Small intestine (tissue), 7 donors: Measurements from ENCODE around the gene NET1. TPM values are rescaled to one million over a fixed set of nuclear protein-coding genes. Genes with fewer than 3 reads are reported as not detected.

Experiments
- DNase-seq, 2 donors: peaks; one replicate each; pipeline versions ENCODE4 v3.0.0 to v3.0.0-alpha.2; 2013
- FAIRE-seq: peaks from 2 replicates; lab custom pipeline; 2012; peaks lifted over from hg19 to GRCh38; lab: Jason Lieb, UNC
- H3K27ac ChIP-seq, 3 donors: one replicate each; pipeline ENCODE4 v1.5.1; 2013; ENCODE audit warnings: low read length in 2 of 3, mild to moderate bottlenecking in 2 of 3, control low read depth in 1 of 3, inconsistent platforms in 1 of 3, low read depth in 1 of 3, moderate library complexity in 1 of 3
- H3K27me3 ChIP-seq, 3 donors: one replicate each; pipeline ENCODE4 v1.6.1; 2013; ENCODE audit warnings: low read length in 3 of 3, inconsistent platforms in 1 of 3; ENCODE audit not compliant: control insufficient read depth in 3 of 3, insufficient read depth in 3 of 3
- H3K36me3 ChIP-seq, 3 donors: one replicate each; pipeline ENCODE4 v1.6.1; 2013; ENCODE audit warnings: low read length in 3 of 3, inconsistent platforms in 1 of 3, low read depth in 1 of 3, mild to moderate bottlenecking in 1 of 3, moderate library complexity in 1 of 3; ENCODE audit not compliant: control insufficient read depth in 3 of 3, insufficient read depth in 2 of 3
- H3K4me1 ChIP-seq, 3 donors: one replicate each; pipeline ENCODE4 v1.6.1; 2013; ENCODE audit warnings: low read length in 2 of 3, inconsistent platforms in 1 of 3, low read depth in 1 of 3, mild to moderate bottlenecking in 1 of 3, moderate library complexity in 1 of 3; ENCODE audit not compliant: control insufficient read depth in 3 of 3, insufficient read depth in 2 of 3
- H3K4me3 ChIP-seq, 3 donors: one replicate each; pipeline ENCODE4 v1.5.1; 2013; ENCODE audit warnings: low read length in 3 of 3, control low read depth in 1 of 3, inconsistent platforms in 1 of 3, low read depth in 1 of 3, mild to moderate bottlenecking in 1 of 3, moderate library complexity in 1 of 3
- H3K9me3 ChIP-seq, 2 donors: one replicate each; pipeline ENCODE4 v1.6.1; 2013; ENCODE audit warnings: low read depth in 1 of 2, low read length in 1 of 2; ENCODE audit not compliant: control insufficient read depth in 2 of 2, insufficient read depth in 1 of 2
- WGBS, 3 donors: extraction: QIAGEN DNeasy Blood & Tissue Kit; methylation state at CpG; one replicate each; pipeline ENCODE4 v1.1.7; 2013; 5-methylcytosine and 5-hydroxymethylcytosine counted together
- polyA plus RNA-seq, 4 donors: library from polyadenylated mRNA; stranded (reverse) in 3 of 4; unstranded in 1 of 4; fragments of 200-250 nt in 3 of 4; fragments of 120-200 nt in 1 of 4; gene quantifications; one replicate each; pipeline versions ENCODE4 v1.2.1 to v1.2.3, GENCODE V29; 2013
- donor health status: healthy with polysubstance abuse.
- donor health status: control.
- donor health status: control.
- donor health status: Bipolar disorder and iron deficiency.
- donor health status: healthy.

Gene NET1
- polyA plus RNA-seq, 4 donors: 58.0 to 187 (median 140) TPM

GRCh38 chr10:5387169-5387568 lies 25.2 kb upstream of the NET1 start:
- Histone ChIP-seq H3K36me3 (peaks cover 0 to 13% (median 0%) of the 10 kb centered on the region in 3 donors), H3K4me3 (no peak overlapping the region), H3K27ac (no peak overlapping the region), H3K9me3 (peaks cover 2 to 7% of the 10 kb centered on the region in 2 donors), H3K27me3 (no peaks in the 10 kb centered on the region), H3K4me1 (no peaks in the 10 kb centered on the region)
- 73 to 85% (median 85%) methylated on average over 5 of the region's 5 CpGs for WGBS, 3 donors
- no peak for FAIRE-seq
- no peak for DNase-seq

DNA sequence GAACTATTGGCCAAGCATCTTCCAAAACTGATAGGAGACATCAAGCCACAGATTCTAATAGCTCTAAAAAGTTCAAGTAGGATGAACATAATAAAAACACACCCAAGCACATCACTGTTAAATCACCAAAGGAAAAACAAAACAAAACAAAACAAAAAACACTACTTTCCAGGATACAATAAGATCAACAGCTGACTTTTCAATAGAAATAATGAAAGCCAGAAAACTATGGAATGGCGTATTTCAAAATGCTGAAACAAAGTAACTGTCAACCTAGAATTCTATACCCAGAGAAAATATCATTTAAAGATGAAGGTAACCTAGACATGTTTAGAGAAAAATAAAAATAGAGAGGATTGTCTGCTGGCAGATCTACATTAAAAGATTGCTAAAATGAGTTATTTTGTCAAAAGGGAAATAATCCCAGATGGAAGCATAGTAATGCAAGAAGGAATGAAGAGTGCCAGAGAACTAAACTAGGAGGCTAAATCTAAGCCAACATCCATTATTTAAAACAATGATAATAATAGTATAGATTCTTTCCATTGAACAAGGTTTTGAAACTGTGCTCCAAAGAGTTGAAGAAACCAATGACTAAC lies 21.7 kb upstream of the NET1 start:
- Histone ChIP-seq H3K36me3 (peaks cover 0 to 35% (median 14%) of the 10 kb centered on the region in 3 donors), H3K4me3 (no peak overlapping the region), H3K27ac (no peak overlapping the region), H3K4me1 (no peaks in the 10 kb centered on the region), H3K27me3 (no peaks in the 10 kb centered on the region), H3K9me3 (peaks cover 2 to 16% of the 10 kb centered on the region in 2 donors)
- no peak for FAIRE-seq
- no peak for DNase-seq
- 92 to 100% (median 96%) methylated on average over 1 of the region's 1 CpG for WGBS, 3 donors

DNA sequence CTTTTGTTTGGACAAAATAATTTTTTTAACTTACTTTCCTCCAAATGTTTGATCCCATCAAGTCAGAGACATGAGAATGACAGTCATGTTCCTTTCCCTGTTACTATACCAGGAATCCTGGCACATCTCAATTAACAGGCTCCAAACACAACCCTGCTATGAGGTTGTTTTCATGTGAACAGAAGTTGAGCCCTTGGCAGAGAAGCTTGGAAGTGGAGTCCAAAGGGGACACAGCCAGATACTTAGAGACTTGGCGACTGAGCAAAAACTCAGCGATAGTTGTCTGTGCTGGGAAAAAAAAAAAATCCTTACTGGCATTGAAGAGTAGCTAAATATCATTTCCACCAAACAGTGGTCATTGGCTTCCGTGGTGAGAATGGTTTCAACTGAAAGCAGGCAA lies 20.6 kb upstream of the NET1 start:
- no peaks in the 10 kb centered on the region for H3K27me3 ChIP-seq
- no peak for FAIRE-seq
- no peak for DNase-seq
- H3K36me3 ChIP-seq: peaks cover 0 to 30% (median 14%) of the 10 kb centered on the region in 3 donors
- 89 to 95% (median 89%) methylated on average over 3 of the region's 3 CpGs for WGBS, 3 donors
- no peaks in the 10 kb centered on the region for H3K4me1 ChIP-seq
- H3K4me3 ChIP-seq: no peak overlapping the region
- no peak overlapping the region for H3K27ac ChIP-seq
- peaks cover 2 to 16% of the 10 kb centered on the region in 2 donors for H3K9me3 ChIP-seq

- Histone ChIP-seq H3K4me1 (no peaks in the 10 kb centered on the region), H3K36me3 (peaks cover 0 to 29% (median 14%) of the 10 kb centered on the region in 3 donors), H3K9me3 (peaks cover 2 to 16% of the 10 kb centered on the region in 2 donors), H3K4me3 (no peak overlapping the region), H3K27ac (no peak overlapping the region), H3K27me3 (peaks cover 0 to 2% (median 0%) of the 10 kb centered on the region in 3 donors)
- FAIRE-seq: no peak
- no peak for DNase-seq
- WGBS, 3 donors: 88 to 92% (median 92%) methylated on average over 14 of the region's 14 CpGs
These were observed 18.8 kb upstream of the NET1 start for GRCh38 chr10:5393529-5393928.

GRCh38 chr10:5395168-5395567 lies 17.2 kb upstream of the NET1 start:
- FAIRE-seq: no peak
- Histone ChIP-seq H3K27ac (no peak overlapping the region), H3K27me3 (peaks cover 0 to 2% (median 0%) of the 10 kb centered on the region in 3 donors), H3K9me3 (peaks cover 2 to 16% of the 10 kb centered on the region in 2 donors), H3K4me1 (no peaks in the 10 kb centered on the region), H3K36me3 (peaks cover 0 to 27% (median 16%) of the 10 kb centered on the region in 3 donors), H3K4me3 (no peak overlapping the region)
- 91 to 95% (median 94%) methylated on average over 18 of the region's 18 CpGs for WGBS, 3 donors
- DNase-seq: no peak

DNA sequence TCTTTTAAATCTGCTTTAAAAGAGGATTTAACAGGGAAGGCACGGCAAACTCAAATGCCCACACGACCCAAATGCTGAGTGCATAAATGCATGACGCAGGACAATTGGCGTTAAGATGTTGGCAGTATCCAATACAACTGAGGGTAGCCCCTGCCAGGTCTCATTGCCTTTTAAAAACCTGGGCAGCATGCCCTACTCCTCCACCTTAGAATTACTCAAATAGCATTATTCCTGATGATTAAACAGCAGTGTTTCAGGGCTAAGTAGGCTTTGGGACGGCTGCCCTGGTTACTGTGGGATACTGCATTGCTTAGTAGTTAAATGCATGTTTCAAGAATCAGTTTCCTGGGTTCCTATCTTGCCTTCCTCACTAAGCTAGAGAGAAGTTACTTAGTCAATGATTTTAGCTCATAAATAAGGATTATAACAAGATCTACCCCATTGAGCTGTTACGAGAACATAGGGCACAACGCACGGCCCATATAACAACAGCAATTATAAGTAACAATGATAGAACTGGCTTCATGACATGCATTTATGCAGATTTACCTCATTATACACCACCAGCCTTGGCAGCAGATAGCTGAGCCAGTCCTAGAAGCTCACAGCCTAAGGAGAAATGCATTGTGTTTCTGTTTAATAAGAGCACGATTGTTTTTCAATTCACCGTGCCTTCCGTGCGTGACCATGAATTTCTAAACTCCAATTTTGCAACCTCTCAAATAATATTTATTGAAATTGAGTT lies 15.6 kb upstream of the NET1 start:
- WGBS, 3 donors: 87 to 95% (median 90%) methylated on average over 12 of the region's 12 CpGs
- peaks cover 0 to 2% (median 0%) of the 10 kb centered on the region in 3 donors for H3K27me3 ChIP-seq
- FAIRE-seq (no peak), DNase-seq (no peak)
- no peak overlapping the region for H3K4me3 ChIP-seq
- H3K27ac ChIP-seq: no peak overlapping the region
- peaks cover 0 to 27% (median 18%) of the 10 kb centered on the region in 3 donors for H3K36me3 ChIP-seq
- no peaks in the 10 kb centered on the region for H3K4me1 ChIP-seq
- H3K9me3 ChIP-seq: peaks cover 0 to 11% of the 10 kb centered on the region in 2 donors

GRCh38 chr10:5399332-5399731 lies 13.0 kb upstream of the NET1 start:
- H3K36me3 ChIP-seq: peaks cover 0 to 14% (median 10%) of the 10 kb centered on the region in 3 donors
- DNase-seq: no peak
- H3K4me3 ChIP-seq: no peak overlapping the region
- H3K4me1 ChIP-seq: peaks cover 0 to 4% (median 0%) of the 10 kb centered on the region in 3 donors
- no peaks in the 10 kb centered on the region for H3K9me3 ChIP-seq
- WGBS, 3 donors: 55 to 71% (median 68%) methylated on average over 6 of the region's 6 CpGs
- H3K27ac ChIP-seq: no peak overlapping the region
- peaks cover 0 to 2% (median 0%) of the 10 kb centered on the region in 3 donors for H3K27me3 ChIP-seq
- FAIRE-seq: no peak

DNA sequence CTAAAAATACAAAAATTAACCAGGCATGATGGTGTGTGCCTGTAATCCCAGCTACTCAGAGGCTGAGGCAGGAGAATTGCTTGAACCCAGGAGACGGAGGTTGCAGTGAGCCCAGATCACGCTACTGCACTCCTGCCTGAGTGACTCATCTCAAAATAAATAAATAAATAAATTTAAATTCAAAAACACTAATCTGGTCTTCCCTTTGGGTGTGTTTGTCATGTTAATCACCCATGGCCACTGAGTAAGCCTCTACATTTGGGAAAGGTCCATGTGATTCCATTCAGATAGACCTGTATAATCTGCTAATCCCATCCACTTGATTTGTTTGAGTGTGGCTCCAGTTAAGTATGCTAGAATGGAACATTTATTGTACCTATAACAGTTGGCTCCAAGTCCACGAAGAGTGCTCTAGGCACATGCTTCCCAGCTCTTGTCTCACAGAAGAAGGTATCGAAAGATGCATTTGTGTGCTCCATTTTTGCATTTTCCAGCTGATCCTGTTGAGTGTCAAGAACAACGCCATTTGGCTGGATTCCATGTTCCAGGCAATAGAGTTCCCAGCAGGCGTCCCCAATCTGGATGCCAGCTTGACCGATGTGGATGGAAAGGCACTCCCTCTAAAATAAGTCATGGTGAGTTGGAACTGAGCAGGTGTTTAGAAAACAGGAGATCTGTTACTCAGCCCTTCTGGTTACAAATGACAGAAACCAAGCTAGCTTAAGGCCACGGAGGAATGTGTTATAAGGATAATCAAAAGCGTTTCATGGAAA lies 11.7 kb upstream of the NET1 start:
- no peak for FAIRE-seq
- H3K9me3 ChIP-seq: no peaks in the 10 kb centered on the region
- peaks cover 0 to 2% (median 0%) of the 10 kb centered on the region in 3 donors for H3K27me3 ChIP-seq
- H3K4me3 ChIP-seq: no peak overlapping the region
- no peak overlapping the region for H3K27ac ChIP-seq
- DNase-seq: no peak
- H3K36me3 ChIP-seq: peaks cover 0 to 5% (median 5%) of the 10 kb centered on the region in 3 donors
- WGBS, 3 donors: 88 to 93% (median 89%) methylated on average over 9 of the region's 9 CpGs
- peaks cover 0 to 4% (median 0%) of the 10 kb centered on the region in 3 donors for H3K4me1 ChIP-seq
